Epithelial cell of esophagus (primary cell): ENCODE results near the gene RRP1.

Source experiments
- DNase-seq: peaks from one replicate; pipeline ENCODE4 v3.0.0; 2010; ENCODE audit warnings: low read depth
- H3K4me3 ChIP-seq: 2 replicates; pipeline ENCODE4 v1.5.1; 2011; ENCODE audit warnings: mild to moderate bottlenecking, low read length, control low read depth
- TF ChIP-seq, protein P1 (sequence below): IDR thresholded peaks from 2 replicates; pipeline ENCODE4 v1.5.1; 2011; ENCODE audit warnings: low read depth, mild to moderate bottlenecking, low read length, control low read depth, inconsistent platforms; ENCODE audit not compliant: insufficient read depth; ENCODE audit errors: missing control alignments

Gene RRP1

DNA sequence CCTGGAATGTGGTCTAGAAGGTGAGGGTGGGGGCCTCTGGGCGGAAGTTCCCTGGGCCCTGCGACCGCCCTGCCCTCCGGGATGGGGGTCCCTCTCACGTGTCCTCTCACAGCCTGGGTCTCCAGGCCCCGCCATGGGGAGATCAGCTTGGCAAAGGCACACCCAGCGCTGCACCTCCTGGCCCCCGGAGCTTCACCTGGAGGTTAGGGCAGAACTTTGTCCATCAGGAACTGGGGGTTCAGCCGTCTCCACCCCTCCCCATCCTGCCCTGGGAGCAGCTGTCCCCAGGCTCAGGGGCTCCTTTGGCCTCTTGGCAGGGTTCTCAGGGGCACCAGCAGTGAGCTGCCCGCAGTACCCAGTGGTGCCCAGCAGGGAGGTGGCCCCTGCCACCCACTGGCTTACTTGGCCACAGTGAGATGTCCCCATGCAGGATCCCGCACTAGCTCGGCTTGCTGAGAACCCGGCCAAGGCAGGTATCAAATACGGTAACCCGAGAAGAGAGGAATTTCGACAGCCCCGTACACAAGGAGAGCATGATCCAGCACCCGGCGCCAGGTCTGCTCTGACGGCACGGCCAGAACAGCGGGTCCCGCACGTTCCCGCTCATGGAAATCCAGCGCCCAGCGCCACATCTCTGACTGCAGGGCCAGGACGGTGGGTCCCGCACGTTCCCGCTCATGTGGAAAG is 36.7 kb downstream of the RRP1 start:
- no peak overlapping the region for H3K4me3 ChIP-seq
- DNase-seq: no peak
- TF ChIP-seq, protein P1, sequence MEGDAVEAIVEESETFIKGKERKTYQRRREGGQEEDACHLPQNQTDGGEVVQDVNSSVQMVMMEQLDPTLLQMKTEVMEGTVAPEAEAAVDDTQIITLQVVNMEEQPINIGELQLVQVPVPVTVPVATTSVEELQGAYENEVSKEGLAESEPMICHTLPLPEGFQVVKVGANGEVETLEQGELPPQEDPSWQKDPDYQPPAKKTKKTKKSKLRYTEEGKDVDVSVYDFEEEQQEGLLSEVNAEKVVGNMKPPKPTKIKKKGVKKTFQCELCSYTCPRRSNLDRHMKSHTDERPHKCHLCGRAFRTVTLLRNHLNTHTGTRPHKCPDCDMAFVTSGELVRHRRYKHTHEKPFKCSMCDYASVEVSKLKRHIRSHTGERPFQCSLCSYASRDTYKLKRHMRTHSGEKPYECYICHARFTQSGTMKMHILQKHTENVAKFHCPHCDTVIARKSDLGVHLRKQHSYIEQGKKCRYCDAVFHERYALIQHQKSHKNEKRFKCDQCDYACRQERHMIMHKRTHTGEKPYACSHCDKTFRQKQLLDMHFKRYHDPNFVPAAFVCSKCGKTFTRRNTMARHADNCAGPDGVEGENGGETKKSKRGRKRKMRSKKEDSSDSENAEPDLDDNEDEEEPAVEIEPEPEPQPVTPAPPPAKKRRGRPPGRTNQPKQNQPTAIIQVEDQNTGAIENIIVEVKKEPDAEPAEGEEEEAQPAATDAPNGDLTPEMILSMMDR: no peak

DNA sequence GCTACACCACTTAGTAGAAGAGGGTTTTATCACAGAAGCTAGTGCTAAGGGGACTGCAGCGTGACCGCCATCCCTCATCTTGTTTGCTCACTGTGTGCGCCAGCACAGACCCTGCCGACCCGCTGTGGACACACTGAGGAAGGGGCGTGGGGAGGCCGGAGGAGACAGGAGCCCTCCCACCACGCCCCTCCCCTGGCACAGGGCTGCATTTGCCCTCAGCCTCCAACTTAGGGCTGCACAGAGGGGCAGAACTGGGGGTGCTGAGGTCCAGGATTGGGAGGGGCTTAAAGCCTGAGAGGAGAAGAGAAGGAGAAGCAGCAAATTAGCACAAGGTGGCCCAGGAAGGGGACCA is 37.2 kb downstream of the RRP1 start:
- no peak overlapping the region for H3K4me3 ChIP-seq
- TF ChIP-seq, protein P1: no peak
- no peak for DNase-seq

DNA sequence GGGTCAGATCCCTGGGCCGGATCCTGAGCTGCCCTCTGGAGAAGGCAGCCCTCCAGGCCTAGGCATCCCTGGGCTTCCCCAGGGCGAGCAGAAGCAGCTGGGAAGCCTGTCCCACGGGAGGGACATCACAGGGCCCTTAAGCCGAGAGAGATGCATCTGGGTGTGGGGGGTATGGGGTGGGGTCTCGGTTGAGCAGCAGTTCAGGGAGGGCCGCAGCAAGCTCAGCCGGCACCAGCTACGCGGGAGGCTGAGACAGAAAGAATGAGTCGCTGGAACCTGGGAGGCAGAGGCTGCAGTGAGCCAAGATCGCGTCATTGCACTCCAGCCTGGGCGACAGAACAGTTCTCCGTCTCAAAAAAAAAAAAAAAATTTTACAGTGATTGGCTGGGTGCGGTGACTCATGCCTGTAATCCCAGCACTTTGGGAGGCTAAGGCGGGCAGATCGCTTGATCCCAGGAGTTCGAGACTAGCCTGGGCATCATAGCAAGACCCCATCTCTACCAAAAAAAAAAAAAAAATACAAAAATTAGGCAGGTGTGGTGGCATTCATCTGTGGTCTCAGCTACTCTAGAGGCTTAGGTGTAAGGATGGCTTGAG is 37.7 kb downstream of the RRP1 start:
- TF ChIP-seq, protein P1: no peak
- H3K4me3 ChIP-seq: no peak overlapping the region
- DNase-seq: peak; percentile 56

DNA sequence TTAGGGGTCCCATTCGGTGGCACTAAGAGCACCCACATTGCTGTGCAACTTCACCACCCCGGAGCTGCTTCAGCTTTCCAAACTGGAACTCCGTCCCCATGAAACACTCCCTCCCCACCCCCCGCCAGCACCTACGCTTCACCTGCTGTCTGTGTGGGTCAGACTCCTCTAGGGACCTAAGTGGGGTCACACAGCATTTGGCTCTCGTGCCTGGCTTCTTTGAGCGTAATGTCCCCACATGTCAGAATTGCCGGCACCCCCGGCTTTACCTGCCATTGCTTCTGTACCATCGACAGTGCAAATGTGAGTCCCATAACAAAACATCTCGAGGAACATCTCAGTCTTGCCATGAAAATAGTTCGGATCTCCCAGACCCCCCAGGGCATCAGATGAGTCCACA is 39.8 kb downstream of the RRP1 start:
- H3K4me3 ChIP-seq: no peak overlapping the region
- DNase-seq: no peak
- TF ChIP-seq, protein P1: no peak

DNA sequence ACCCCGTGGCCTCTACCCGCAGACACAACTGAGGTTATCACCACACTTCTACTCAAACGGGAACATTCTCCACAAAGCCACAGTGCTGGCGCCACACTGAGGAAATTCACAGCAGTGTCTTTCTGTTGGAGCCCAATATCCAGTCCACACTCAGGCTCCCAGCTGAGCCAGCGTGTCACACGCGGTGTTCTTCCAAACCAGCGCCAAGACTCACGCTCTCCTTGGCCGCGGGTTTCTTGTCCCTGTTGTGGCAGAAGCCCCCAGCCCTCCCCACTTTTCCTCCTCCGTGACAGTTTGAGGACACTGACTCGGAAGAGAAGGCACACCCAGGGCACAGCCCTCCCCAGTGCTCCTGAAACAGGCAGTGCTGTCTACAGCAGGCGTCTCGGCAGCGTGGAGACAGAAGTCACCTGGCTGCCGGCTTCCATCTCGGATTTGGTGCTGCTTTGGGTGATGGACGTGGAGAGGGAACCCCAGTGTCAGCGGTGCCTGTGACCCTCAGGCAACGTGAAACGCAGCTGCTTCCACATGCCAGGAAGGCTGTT is 40.3 kb downstream of the RRP1 start:
- H3K4me3 ChIP-seq: no peak overlapping the region
- TF ChIP-seq, protein P1: peak; percentile 5
- DNase-seq: no peak

DNA sequence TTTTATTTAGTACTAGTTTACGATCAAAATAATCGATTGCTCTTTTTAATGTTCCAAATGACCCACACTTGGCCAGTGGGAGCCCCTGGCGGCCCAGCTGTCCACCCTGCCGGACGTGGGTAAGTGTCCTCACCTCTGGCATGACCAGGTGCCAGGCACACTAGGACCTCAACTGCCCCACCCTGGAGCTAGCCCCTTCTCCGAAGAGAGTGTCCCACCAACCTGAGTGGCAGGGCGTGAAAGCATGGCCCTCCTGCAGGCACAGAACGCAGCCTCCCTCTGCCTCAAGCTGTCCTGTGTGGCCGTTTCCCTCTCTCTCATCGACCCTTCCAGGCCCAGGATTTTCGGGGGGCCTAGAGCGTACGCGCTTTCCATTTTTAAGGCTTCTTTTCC is 42.8 kb downstream of the RRP1 start:
- no peak for DNase-seq
- no peak overlapping the region for H3K4me3 ChIP-seq
- TF ChIP-seq, protein P1: no peak
